Loucy (cell line): ENCODE results near the gene FREM1.

ENCODE experiments used
- H2AFZ ChIP-seq: fragments of 200-600 bp; sonication (generic); 2 replicates; pipeline ENCODE4 v1.6.0; 2016; ENCODE audit warnings: antibody characterized with exemption, mild to moderate bottlenecking, low read length, moderate library complexity
- H3F3A ChIP-seq: fragments of 200-600 bp; 2 replicates; pipeline ENCODE4 v1.6.0; 2016; ENCODE audit warnings: antibody characterized with exemption, low read depth, mild to moderate bottlenecking
- H3K27me3 ChIP-seq: fragments of 200-600 bp; sonication (generic); 2 replicates; pipeline ENCODE4 v1.6.1; 2014; ENCODE audit warnings: low read length, mild to moderate bottlenecking; ENCODE audit not compliant: insufficient read depth, poor library complexity, severe bottlenecking
- H3K36me3 ChIP-seq: fragments of 200-600 bp; sonication (generic); 2 replicates; pipeline ENCODE4 v1.6.1; 2016; ENCODE audit warnings: low read length; ENCODE audit not compliant: insufficient read depth
- H3K4me1 ChIP-seq: fragments of 200-600 bp; sonication (generic); 2 replicates; pipeline ENCODE4 v1.5.1; 2014; ENCODE audit warnings: low read length, mild to moderate bottlenecking; ENCODE audit not compliant: insufficient read depth, poor library complexity, severe bottlenecking
- H3K4me2 ChIP-seq: fragments of 200-600 bp; sonication (generic); 2 replicates; pipeline ENCODE4 v1.6.0; 2014; ENCODE audit warnings: antibody characterized with exemption, low read length, low read depth, mild to moderate bottlenecking; ENCODE audit not compliant: poor library complexity, severe bottlenecking
- H3K4me3 ChIP-seq: fragments of 200-600 bp; sonication (generic); 2 replicates; pipeline ENCODE4 v1.5.1; 2014; ENCODE audit warnings: low read length, mild to moderate bottlenecking, mixed read lengths; ENCODE audit not compliant: poor library complexity, severe bottlenecking
- H3K79me2 ChIP-seq: fragments of 200-600 bp; sonication (generic); 2 replicates; pipeline ENCODE4 v1.6.1; 2014; ENCODE audit warnings: low read length; ENCODE audit not compliant: insufficient read depth
- H3K9ac ChIP-seq: fragments of 200-600 bp; sonication (generic); 2 replicates; pipeline ENCODE4 v1.6.0; 2014; ENCODE audit warnings: mild to moderate bottlenecking, low read depth, low read length, moderate library complexity; ENCODE audit not compliant: poor library complexity, severe bottlenecking
- H3K9me2 ChIP-seq: fragments of 200-600 bp; sonication (generic); replicated peaks from 2 replicates; pipeline ENCODE4 v1.6.1; 2016; ENCODE audit warnings: low read depth, low read length, mixed read lengths
- H3K9me3 ChIP-seq: fragments of 200-600 bp; sonication (generic); 2 replicates; pipeline ENCODE4 v1.6.1; 2014; ENCODE audit warnings: mild to moderate bottlenecking, antibody characterized with exemption, low read length, low read depth; ENCODE audit not compliant: insufficient read depth
- H4K20me1 ChIP-seq: fragments of 200-600 bp; sonication (generic); 2 replicates; pipeline ENCODE4 v1.6.0; 2014; ENCODE audit warnings: antibody characterized with exemption, low read length, mild to moderate bottlenecking; ENCODE audit not compliant: insufficient read depth, poor library complexity, severe bottlenecking
- EZH2phosphoT487 ChIP-seq: fragments of 200-600 bp; IDR thresholded peaks from 2 replicates; pipeline ENCODE4 v1.6.1; 2018; ENCODE audit warnings: antibody characterized with exemption, mild to moderate bottlenecking, moderate library complexity, borderline replicate concordance
- TF ChIP-seq, protein P1 (sequence below): fragments of 200-600 bp; sonication (generic); conservative IDR thresholded peaks from 2 replicates; pipeline ENCODE4 v1.5.1; 2014; ENCODE audit warnings: mild to moderate bottlenecking, antibody characterized with exemption, low read length

FREM1 gene

DNA sequence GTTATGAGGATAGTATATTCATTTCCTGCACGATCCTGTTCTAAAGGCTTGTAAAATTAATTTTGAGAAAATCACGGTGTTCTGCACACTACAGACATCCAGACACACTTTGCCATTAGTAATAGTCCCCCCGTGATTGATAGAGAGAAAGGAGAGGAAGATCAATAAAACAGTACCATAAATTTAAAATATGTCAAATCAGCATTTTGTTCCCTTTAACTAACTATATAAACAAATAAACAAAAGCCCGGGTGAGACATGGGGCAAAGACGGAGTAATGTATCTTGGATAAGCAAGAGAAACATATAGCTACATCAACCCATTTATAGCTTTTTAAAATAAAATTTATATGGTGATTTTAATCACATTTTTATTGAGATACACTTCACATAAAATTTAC lies 177.1 kb downstream of the FREM1 start:
- Histone ChIP-seq H3K4me2 (no peak overlapping the region), H3K36me3 (no peaks in the 10 kb centered on the region), H3K79me2 (no peaks in the 10 kb centered on the region), H3K9me2 (no peaks in the 10 kb centered on the region), H3K9ac (no peak overlapping the region), H3K4me1 (no peaks in the 10 kb centered on the region), H2AFZ (no peak overlapping the region), H3K27me3 (no peaks in the 10 kb centered on the region), H3F3A (no peaks in the 10 kb centered on the region), H3K4me3 (no peak overlapping the region), H3K9me3 (no peaks in the 10 kb centered on the region), H4K20me1 (no peaks in the 10 kb centered on the region)
- TF ChIP-seq, protein P1, sequence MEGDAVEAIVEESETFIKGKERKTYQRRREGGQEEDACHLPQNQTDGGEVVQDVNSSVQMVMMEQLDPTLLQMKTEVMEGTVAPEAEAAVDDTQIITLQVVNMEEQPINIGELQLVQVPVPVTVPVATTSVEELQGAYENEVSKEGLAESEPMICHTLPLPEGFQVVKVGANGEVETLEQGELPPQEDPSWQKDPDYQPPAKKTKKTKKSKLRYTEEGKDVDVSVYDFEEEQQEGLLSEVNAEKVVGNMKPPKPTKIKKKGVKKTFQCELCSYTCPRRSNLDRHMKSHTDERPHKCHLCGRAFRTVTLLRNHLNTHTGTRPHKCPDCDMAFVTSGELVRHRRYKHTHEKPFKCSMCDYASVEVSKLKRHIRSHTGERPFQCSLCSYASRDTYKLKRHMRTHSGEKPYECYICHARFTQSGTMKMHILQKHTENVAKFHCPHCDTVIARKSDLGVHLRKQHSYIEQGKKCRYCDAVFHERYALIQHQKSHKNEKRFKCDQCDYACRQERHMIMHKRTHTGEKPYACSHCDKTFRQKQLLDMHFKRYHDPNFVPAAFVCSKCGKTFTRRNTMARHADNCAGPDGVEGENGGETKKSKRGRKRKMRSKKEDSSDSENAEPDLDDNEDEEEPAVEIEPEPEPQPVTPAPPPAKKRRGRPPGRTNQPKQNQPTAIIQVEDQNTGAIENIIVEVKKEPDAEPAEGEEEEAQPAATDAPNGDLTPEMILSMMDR: no peak
- TF ChIP-seq EZH2phosphoT487: no peak

DNA sequence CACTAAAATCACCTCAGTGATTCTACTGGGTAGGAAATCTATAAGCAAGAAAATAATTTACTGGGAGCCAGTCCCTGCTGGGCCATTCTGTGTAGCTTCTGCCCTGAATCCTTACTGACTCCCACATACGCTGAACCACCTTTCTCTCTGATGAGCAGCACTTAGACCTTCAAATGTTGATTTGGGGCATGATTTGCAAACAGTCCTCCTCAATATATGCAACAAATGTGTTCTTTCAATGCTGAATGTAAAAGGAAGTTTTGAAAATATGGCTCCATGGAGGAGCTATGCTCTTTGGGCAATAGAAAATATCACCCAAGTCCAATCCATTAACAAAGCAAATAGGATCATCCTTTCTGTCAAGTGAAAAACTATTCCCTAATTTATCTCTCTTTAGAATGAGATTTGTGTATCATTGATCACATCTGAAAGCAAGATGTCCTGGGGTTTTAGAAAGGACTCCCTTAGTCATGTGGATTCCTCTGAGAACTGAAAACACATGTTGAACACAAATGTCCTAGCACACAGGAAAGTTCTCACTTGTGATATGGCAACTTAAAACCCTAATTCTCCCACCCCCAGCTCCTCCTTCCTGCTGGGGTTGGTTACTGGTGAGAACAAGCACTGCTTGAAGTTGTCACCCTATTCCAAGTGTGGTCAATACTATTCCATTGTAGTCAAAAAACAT lies 178.8 kb downstream of the FREM1 start:
- no peak for TF ChIP-seq EZH2phosphoT487
- TF ChIP-seq, protein P1: no peak
- Histone ChIP-seq H3K4me1 (no peaks in the 10 kb centered on the region), H3F3A (no peaks in the 10 kb centered on the region), H3K4me2 (no peak overlapping the region), H3K9me3 (no peaks in the 10 kb centered on the region), H3K79me2 (no peaks in the 10 kb centered on the region), H3K4me3 (no peak overlapping the region), H3K9ac (no peak overlapping the region), H3K9me2 (no peaks in the 10 kb centered on the region), H3K36me3 (no peaks in the 10 kb centered on the region), H4K20me1 (no peaks in the 10 kb centered on the region), H2AFZ (no peak overlapping the region), H3K27me3 (no peaks in the 10 kb centered on the region)

DNA sequence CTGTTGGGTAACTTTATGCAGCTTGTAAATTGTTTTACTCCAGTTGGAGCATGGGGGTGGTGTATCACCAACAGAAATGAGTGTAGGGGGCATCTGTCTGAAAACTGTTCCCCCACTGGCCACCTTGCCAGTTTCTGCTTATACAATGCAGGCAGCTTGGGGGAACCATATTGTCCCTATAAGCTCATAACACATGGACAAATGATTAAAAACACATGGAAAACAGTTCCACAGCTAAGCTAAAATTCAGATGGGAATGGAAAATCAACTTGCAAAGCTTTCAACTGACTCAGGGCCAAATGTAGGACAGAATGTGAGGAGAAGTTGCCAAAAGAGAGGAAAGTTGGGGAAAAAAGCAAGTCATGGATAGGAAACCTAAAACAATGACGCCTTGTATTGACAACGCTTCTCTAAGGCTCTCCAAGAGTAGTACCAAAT lies 179.7 kb downstream of the FREM1 start:
- TF ChIP-seq, protein P1: no peak
- TF ChIP-seq EZH2phosphoT487: no peak
- Histone ChIP-seq H3K9ac (no peak overlapping the region), H3K9me2 (no peaks in the 10 kb centered on the region), H3K79me2 (no peaks in the 10 kb centered on the region), H3K36me3 (no peaks in the 10 kb centered on the region), H3K9me3 (no peaks in the 10 kb centered on the region), H3K4me2 (no peak overlapping the region), H3K27me3 (no peaks in the 10 kb centered on the region), H3K4me3 (no peak overlapping the region), H4K20me1 (no peaks in the 10 kb centered on the region), H3K4me1 (no peaks in the 10 kb centered on the region), H2AFZ (no peak overlapping the region), H3F3A (no peaks in the 10 kb centered on the region)
